Measurements from ENCODE around the gene MAMDC4. TPM values are rescaled to one million over a fixed set of nuclear protein-coding genes. Genes with fewer than 3 reads are reported as not detected.

Gene MAMDC4
- polyA plus RNA-seq, 6 donors from 2014 or later: not detected

GRCh38 chr9:136853596-136854112, 1.5 kb downstream of the MAMDC4 start:
- no peaks in the 10 kb centered on the region for H3K36me3 Mint-ChIP-seq
- DNase-seq (no peak), ATAC-seq (ENCODE audit: low read depth in 2 of 2) (no peak)
- peaks cover 0 to 2% (median 0%) of the 10 kb centered on the region in 7 donors for H3K9me3 Mint-ChIP-seq
- H3K27me3 Mint-ChIP-seq: peaks cover 0 to 4% (median 0%) of the 10 kb centered on the region in 3 donors
- peaks cover 2 to 11% (median 7%) of the 10 kb centered on the region in 3 donors for H3K4me1 Mint-ChIP-seq
- no peak overlapping the region for H3K27ac Mint-ChIP-seq
- H3K4me3 Mint-ChIP-seq: no peak overlapping the region

GRCh38 chr9:136854113-136854841, 2.1 kb downstream of the MAMDC4 start:
- ATAC-seq (ENCODE audit: low read depth in 2 of 2): no peak
- Mint-ChIP-seq H3K9me3 (no peaks in the 10 kb centered on the region), H3K4me3 (no peak overlapping the region), H3K36me3 (no peaks in the 10 kb centered on the region), H3K27me3 (peaks cover 0 to under 1% (median 0%) of the 10 kb centered on the region in 3 donors), H3K27ac (no peak overlapping the region), H3K4me1 (peaks cover 0 to 7% (median 5%) of the 10 kb centered on the region in 3 donors)
- no peak for DNase-seq

- Mint-ChIP-seq H3K27ac (no peak overlapping the region), H3K27me3 (no peaks in the 10 kb centered on the region), H3K4me1 (peaks cover 0 to 4% (median under 1%) of the 10 kb centered on the region in 3 donors), H3K4me3 (no peak overlapping the region), H3K9me3 (no peaks in the 10 kb centered on the region), H3K36me3 (no peaks in the 10 kb centered on the region)
- DNase-seq (no peak), ATAC-seq (ENCODE audit: low read depth in 2 of 2) (no peak)
These were observed 2.8 kb downstream of the MAMDC4 start for GRCh38 chr9:136854842-136855460.

GRCh38 chr9:136855461-136856078, 3.4 kb downstream of the MAMDC4 start:
- Mint-ChIP-seq H3K4me3 (no peak overlapping the region), H3K27me3 (no peaks in the 10 kb centered on the region), H3K27ac (no peak overlapping the region), H3K9me3 (no peaks in the 10 kb centered on the region), H3K36me3 (no peaks in the 10 kb centered on the region), H3K4me1 (peaks cover 3 to 4% (median 3%) of the 10 kb centered on the region in 3 donors)
- ATAC-seq (ENCODE audit: low read depth in 2 of 2) (no peak), DNase-seq (no peak)

- H3K4me1 Mint-ChIP-seq: peaks cover 3 to 7% (median 5%) of the 10 kb centered on the region in 3 donors
- H3K36me3 Mint-ChIP-seq: no peaks in the 10 kb centered on the region
- H3K27ac Mint-ChIP-seq: no peak overlapping the region
- H3K4me3 Mint-ChIP-seq: no peak overlapping the region
- no peaks in the 10 kb centered on the region for H3K9me3 Mint-ChIP-seq
- DNase-seq (no peak), ATAC-seq (ENCODE audit: low read depth in 2 of 2) (no peak)
- H3K27me3 Mint-ChIP-seq: no peaks in the 10 kb centered on the region
These were observed 3.9 kb downstream of the MAMDC4 start for GRCh38 chr9:136856079-136856476.

- Mint-ChIP-seq H3K27ac (no peak overlapping the region), H3K27me3 (no peaks in the 10 kb centered on the region), H3K9me3 (no peaks in the 10 kb centered on the region), H3K36me3 (no peaks in the 10 kb centered on the region), H3K4me3 (no peak overlapping the region), H3K4me1 (peaks cover 3 to 7% (median 5%) of the 10 kb centered on the region in 3 donors)
- DNase-seq (no peak), ATAC-seq (ENCODE audit: low read depth in 2 of 2) (no peak)
These were observed 4.5 kb downstream of the MAMDC4 start for GRCh38 chr9:136856541-136857141.

- Mint-ChIP-seq H3K27me3 (no peaks in the 10 kb centered on the region), H3K4me3 (no peak overlapping the region), H3K4me1 (peaks cover 3 to 7% (median 5%) of the 10 kb centered on the region in 3 donors), H3K36me3 (no peaks in the 10 kb centered on the region), H3K27ac (no peak overlapping the region), H3K9me3 (no peaks in the 10 kb centered on the region)
- DNase-seq (no peak), ATAC-seq (ENCODE audit: low read depth in 2 of 2) (no peak)
These were observed 5.0 kb downstream of the MAMDC4 start for GRCh38 chr9:136857166-136857565.

GRCh38 chr9:136857581-136858412, 5.7 kb downstream of the MAMDC4 start:
- peaks cover 3 to 7% (median 5%) of the 10 kb centered on the region in 3 donors for H3K4me1 Mint-ChIP-seq

GRCh38 chr9:136858452-136858843, 6.3 kb downstream of the MAMDC4 start:
- no peak overlapping the region for H3K27ac Mint-ChIP-seq
- no peaks in the 10 kb centered on the region for H3K9me3 Mint-ChIP-seq
- H3K4me1 Mint-ChIP-seq: peaks cover 3 to 8% (median 5%) of the 10 kb centered on the region in 3 donors
- no peaks in the 10 kb centered on the region for H3K36me3 Mint-ChIP-seq
- no peaks in the 10 kb centered on the region for H3K27me3 Mint-ChIP-seq
- DNase-seq (no peak), ATAC-seq (ENCODE audit: low read depth in 2 of 2) (no peak)
- no peak overlapping the region for H3K4me3 Mint-ChIP-seq

More at GRCh38 chr9:136857581-136858412, 5.7 kb downstream of the MAMDC4 start:
- Mint-ChIP-seq H3K27me3 (no peaks in the 10 kb centered on the region), H3K27ac (no peak overlapping the region), H3K9me3 (no peaks in the 10 kb centered on the region), H3K4me3 (no peak overlapping the region), H3K36me3 (no peaks in the 10 kb centered on the region)
- no peak for ATAC-seq (ENCODE audit: low read depth in 2 of 2)
- DNase-seq: no peak

- H3K4me3 Mint-ChIP-seq: no peak overlapping the region
These were observed 7.0 kb downstream of the MAMDC4 start for GRCh38 chr9:136858844-136859757.

GRCh38 chr9:136860529-136860928, 8.4 kb downstream of the MAMDC4 start:
- Mint-ChIP-seq H3K27me3 (no peaks in the 10 kb centered on the region), H3K36me3 (no peaks in the 10 kb centered on the region), H3K4me1 (peaks cover 9 to 22% (median 21%) of the 10 kb centered on the region in 3 donors), H3K27ac (no peak overlapping the region), H3K9me3 (no peaks in the 10 kb centered on the region), H3K4me3 (peak overlapping the region in 1 of 8 donors; percentile 15)
- ATAC-seq (ENCODE audit: low read depth in 2 of 2) (no peak), DNase-seq (no peak)

More at GRCh38 chr9:136858844-136859757, 7.0 kb downstream of the MAMDC4 start:
- ATAC-seq (ENCODE audit: low read depth in 2 of 2) (no peak), DNase-seq (no peak)
- H3K4me1 Mint-ChIP-seq: peaks cover 3 to 13% (median 9%) of the 10 kb centered on the region in 3 donors
- H3K9me3 Mint-ChIP-seq: no peaks in the 10 kb centered on the region
- peak overlapping the region in 1 of 6 donors; percentile 29 for H3K27ac Mint-ChIP-seq
- no peaks in the 10 kb centered on the region for H3K36me3 Mint-ChIP-seq
- no peaks in the 10 kb centered on the region for H3K27me3 Mint-ChIP-seq

All from naive B cell (primary cell).